Stimulated activated CD4-positive, alpha-beta T cell treated with anti-CD3 and anti-CD28 coated beads, Interleukin-4, amount 100 ng/mL, for 24 hours (primary cell): ENCODE measurements around the gene SMAD2.
"Not testable (repeated sequence)": the region's sequence is repeated elsewhere in the genome, so short reads cannot be mapped to it uniquely, and the experiment has no call there.

Source experiments
- DNase-seq: peaks from one replicate; pipeline ENCODE4 v3.0.0-alpha.2; 2020

SMAD2 gene

DNA sequence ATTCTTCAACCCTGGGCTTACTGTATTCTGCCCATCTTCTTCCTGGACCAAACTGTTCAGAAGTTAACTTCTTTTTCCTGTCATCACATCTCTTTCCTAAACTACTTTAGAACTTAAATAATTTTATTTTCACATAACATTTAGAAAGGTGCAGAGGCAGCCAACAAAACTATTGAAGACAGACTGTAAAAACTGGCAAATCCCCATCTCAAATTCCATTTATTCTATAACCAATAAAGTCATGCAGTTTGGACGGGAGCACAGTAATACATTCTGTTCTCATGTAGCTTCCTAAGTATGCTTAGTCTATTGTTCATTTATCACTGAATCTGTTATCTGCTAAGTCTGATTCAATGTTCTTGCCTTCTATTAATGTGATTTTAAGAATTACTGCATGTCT, 99.1 kb downstream of the SMAD2 start:
- DNase-seq = no peak

DNA sequence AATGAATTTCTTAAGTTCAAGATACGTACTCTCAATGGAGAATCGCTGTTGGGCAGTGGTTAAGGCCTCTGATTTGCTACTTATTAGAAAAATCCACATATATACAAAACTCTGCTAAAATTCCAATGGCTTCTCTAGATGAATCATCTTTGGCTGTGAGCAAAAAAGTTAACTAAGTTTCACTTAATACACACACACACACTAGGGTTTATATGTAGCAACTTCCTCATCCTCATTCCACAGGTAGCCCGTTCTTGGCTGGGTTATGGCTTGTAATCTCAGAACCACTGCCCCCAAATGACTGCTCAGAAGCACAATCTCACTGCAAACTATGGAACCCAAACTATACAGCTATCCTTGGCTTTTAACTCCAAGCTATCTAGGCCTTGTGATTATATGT, 99.7 kb downstream of the SMAD2 start:
- no peak for DNase-seq

DNA sequence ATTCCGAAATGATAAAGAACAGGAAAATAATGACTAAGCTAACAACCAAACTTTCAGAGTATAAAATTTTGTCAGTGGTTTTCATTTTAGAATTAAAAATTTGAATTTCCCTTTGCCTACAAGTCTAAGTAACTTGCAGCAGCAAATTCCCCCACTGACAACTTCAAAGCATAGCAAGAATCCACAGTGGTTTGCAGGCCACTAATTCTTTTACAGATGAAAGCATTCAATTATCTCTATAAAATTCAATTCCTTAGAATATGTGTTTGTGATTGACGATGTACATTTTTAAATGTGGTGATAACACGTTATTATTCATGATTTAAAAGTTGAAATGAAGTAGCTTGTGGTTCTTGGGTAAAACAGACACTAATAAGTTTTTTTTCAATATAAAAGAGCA, 100.6 kb downstream of the SMAD2 start:
- no peak for DNase-seq

DNA sequence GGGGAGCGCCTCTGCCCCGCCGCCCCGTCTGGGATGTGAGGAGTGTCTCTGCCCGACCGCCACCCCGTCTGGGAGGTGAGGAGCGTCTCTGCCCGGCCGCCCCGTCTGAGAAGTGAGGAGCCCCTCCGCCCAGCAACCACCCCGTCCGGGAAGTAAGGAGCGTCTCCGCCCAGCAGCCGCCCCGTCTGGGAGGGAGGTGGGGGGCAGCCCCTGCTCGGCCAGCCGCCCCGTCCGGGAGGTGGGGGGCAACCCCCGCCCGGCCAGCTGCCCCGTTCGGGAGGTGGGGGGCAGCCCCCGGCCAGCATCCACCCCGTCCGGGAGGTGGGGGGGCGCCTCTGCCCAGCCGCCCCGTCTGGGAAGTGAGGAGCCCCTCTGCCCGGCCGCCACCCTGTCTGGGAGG, 102.4 kb downstream of the SMAD2 start:
- DNase-seq = not testable (repeated sequence)

DNA sequence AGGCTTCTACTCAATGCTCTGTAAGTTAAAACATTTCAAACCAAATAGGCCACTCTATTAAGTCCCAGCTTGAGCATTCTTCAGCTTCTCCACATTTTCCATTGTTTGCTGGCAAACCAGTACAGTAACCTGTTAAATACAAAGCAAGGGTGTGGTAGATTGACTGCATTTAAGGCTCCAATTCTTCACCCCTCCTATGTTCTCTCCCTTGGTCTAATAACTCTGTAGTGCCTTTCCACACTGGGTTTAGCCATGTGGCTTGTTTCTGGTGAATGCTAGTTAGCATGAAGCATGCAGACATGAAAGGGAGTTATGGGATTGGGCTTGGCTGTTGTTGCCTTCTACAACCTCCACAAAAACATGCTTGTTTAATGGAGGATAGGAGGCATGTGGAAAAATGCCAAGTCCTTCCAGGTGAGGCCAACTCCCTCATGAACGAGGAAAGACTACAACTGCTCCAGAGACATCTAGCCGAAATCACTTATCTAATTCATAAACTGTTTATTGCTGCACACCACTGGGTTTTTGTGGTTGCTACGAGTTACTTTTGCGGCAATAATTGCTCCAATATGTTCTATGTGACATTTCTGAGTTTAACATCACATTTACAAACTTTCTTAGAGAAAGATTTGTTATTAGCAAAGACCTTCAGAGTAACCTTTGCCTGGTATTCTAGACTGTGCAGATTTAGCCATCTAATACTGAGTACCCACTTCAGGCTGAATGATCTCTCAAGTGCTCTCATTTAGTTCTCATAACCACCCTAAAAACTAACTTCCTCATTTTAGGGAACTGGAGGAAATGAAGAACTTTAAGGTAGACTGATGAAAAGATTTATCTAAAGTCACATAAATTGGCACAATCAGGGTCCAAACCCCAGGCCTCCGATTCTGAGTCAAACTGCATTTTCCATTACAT, 104.0 kb downstream of the SMAD2 start:
- no peak for DNase-seq

DNA sequence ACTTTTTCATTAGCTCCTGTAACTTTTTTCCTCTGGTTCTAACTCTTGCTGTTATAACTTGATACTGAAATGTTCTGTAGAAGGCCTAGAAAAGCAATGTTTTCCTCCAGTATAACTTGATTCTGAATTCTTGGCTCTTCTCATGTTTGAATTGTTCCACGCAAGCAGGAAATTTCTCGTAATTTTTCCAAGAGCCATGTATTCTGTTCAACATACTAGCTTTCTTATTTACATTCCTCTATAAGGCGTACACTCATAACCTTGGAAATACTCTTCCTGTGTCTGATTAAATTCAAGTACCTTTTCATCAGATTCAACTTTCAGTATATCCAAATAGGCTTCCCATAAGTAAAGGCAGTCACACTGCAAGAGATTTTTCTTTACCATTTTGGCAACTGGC, 109.1 kb downstream of the SMAD2 start:
- DNase-seq = no peak

DNA sequence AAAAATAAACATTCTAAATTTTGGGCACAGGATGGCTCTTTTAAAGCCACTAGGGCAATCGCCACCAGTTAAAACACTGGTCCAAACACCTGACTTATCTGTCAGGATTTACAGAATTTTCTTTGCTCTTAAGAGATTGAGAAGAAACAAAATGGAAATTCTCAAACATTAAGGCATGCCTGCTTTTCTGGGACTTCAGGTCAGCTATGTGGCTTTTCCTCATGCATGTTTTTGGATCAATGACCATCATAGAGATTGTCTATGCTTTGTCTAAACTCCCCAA, 112.7 kb downstream of the SMAD2 start:
- DNase-seq = no peak

DNA sequence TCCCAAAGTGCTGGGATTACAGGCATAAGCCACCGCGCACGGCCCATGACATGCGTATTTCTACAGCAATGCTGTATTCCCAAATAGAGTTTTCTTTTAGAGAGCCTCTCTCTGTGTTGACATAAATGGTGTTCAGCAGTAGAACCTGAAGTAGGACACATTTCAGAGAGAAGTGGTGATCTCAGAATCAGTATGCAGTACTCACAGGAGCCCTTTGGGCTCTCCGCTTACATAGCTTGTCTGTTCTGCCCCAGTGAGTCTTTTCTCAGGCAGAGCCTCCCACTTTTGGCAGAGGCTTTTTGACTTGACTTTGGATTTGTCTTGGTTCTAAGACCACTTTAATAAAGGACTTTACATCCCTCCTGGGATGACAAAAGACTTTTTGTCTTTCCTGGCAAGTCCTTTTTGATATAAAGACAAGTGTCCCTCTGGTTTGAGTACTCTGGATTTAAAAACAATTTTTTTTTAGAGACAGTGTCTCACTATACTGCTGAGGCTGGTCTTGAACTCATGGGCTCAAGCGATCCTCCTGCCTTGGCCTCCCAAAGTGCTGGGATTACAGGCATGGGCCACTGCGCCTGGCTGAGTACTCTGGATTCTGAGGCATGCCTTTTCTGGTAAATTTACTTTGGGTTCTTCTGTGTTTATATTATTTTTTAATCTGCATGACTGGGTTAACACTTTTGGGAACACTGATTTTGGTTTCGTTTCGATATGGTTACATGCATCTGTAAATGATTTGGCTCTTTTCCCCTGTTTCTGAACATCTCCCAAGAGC, 113.3 kb downstream of the SMAD2 start:
- no peak for DNase-seq

DNA sequence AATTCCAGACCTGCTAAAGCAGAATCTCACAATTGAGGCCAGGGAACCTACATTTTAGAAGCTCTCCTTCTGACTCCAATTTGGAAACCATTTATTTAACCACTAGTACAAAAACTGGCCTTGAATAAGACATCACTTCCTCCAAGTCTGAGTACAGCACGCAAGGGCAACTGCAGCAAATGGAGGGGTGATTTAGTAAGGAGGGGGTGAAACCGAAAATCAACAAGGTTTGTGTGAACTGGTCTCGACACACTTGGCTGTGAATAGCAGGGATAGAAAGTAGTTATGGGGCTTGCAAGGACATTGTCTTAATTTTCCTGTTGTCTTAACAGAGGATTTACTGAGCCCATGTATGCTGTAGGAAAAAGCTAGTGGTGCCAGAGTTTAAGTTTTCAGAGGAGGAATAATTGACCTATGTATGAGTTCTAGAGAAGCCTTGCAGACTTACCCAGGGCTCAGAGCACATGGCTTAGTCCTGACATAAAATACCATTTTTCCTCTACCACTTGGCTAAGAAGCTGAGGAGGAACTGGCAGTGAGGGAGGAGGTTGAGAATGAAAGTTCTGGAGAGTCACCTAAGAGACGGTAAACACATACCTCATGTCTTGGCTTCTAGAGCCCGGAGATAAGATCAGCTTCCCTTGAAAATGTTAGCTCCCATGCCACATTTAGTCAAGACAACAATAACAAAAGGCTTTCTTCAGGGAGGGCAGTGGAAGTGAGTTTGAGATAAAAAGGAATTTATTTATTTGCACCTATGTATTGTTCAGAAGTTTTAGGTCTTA, 114.8 kb downstream of the SMAD2 start:
- no peak for DNase-seq

DNA sequence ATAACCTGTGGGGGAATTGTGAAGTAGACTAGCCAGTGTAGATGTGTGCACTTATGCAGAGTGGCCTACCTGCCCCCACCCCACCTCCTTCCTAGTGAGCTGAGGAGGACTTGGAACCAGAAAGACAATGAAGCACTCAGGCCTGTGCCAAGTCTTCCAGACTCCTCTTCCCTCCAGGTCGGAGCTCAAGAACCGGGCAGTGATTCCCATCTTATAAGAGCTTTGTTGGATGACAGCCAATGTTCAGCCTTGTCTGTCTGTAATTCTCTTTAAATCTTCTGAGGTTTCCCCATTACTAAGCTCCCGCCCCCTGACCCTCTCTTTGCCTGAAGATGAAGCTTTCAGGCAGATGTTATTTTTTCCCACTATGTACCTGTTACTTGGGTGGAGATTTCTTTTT, 121.0 kb downstream of the SMAD2 start:
- DNase-seq = no peak

DNA sequence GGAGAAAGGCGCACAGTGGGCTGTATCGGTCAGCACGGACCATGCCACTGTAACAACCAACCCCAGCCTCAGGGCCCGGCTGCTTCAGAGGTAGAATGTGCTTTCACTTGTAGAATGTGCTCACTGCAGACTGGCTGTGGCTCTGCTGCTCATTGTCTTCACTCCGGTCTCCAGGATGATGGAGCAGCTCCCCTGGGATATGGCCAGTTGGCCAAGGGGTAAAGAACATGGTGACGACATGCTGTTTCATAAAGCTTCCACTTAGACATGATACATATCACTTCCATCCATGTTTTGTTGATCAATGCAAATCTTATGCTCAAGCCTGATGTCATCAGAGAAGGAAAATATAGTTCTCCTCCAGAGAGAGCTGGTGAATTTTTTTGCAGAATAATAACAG, 127.7 kb downstream of the SMAD2 start:
- no peak for DNase-seq

DNA sequence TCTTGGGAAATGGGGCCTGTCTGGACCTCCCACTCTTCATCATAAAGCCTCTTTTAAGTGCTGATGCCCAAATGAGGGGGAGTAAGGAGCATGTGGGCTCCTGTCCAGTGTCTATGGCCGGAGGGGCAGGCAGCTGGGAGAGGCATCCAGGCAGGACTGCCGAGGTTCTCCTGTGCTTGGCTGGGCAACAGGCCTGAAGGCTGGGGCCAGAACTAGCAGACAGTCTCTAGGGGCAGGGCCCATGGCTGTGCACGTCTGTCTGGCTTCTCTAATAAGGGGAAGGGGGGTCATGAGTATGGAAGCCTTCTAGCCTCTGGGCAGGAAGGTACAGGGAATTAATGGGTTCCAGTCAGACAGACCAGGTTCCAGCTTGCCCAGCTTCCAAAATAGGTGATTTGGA, 128.6 kb downstream of the SMAD2 start:
- no peak for DNase-seq

DNA sequence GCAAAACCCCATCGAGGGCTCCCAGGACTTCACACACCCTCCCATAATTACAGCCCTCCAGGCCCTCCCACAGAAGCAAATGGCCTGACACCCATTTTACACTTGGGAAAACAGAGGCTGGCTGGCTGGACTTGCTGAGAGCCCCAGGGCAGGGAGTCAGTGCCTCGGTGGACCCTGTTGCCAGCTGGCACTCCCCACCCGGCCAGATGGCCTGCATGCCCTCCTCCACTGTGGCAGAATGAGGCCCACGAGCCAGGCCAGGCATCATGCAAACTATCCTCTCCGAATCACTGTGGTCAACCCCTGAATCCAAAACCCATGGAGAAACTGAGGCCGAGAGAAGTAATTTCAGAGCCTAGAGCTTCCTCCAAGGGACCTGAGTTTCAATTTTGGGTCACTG, 129.7 kb downstream of the SMAD2 start:
- DNase-seq = no peak

DNA sequence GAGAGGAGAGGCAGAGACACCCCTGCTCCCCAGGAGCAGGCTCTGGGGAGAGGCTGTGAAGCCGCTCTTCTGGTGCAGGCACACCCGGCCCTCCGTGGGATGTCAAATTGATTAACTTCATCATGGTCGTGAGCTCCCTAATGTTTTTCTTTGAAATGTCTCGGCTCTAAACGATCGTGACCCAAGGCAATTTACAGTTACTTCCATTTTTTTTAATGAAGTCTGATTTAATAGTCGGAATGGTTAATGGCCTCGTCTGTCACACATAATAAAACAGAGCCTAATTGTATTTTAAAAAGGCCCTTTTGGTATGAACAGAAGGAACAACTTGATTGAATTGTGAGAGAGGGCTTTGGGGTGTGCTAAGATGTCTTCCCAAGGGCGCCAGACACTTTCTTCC, 130.2 kb downstream of the SMAD2 start:
- DNase-seq = no peak

DNA sequence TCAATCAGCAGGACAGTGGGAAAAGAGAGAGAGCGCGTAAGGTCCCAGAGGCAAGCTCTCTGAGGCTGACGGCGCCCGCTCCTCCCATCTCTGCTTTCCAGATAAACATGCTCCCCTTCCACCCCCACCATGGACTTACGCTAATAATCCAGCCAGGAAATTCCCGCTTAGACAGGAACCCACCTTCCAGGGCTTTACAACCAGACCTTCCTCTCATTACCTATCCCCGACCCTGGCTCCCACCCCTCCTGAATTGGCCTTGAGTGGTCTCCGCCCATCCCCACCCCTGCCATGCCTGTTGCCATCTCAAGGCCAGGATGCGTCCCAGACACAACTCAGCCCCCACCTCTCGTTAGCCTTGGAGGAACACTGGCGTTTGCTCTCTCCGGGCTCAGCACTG, 131.1 kb downstream of the SMAD2 start:
- no peak for DNase-seq

DNA sequence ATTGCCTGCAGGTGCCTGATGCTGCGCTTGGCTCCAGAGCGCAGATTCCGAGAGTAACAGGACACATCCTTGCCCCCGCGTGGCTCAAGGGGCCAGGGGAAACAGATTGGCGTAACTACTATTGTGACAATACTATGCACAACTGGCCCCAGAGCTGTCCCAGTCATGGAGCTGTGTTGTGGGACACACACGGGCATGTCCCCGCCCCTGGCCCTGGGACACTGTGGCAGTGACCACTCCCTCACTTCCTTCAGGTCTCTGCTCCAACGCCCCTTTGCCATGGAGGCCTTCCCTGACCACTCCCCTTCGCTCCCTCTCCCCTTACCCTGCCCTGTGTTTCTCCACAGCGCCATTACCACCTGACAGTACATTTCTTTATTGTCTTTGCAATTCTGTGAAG, 132.1 kb downstream of the SMAD2 start:
- no peak for DNase-seq

DNA sequence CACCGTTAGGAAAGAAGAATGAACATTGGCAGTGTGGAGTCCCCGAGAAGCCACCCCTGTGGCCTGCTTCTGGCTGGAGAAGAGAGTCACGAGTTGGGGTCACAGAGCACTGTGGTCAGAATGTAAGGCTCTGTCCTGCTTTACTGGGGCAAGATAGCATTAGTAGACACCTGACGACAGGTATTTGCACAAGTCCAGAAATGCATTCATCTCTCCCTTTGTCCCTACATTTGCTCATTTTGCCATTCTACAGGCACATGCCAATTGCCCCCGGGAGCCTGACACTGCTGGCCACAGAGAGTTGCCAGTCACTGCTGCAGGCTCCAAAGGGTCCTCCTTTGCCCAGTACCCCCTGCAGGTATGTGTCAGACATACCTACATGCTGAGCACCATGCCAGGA, 133.3 kb downstream of the SMAD2 start:
- DNase-seq = no peak

DNA sequence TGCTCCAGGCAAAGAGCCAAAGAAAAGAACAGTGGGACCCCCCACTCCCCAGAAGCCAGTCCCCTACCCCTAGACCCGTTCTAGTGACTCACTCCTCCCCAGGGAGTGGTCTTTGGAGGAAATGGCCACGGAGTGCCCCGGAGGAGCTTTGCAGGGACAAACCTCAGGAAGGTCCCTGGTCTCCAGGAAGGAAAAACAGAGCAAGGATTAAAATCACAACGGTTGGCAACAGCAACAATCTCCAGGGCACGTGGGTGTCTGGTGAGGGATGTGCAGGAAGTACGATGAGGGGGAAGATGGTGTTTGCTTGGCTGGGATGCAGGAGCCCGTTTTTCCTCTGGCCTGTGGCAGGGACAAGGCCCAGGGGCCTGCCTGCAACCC, 135.0 kb downstream of the SMAD2 start:
- no peak for DNase-seq

DNA sequence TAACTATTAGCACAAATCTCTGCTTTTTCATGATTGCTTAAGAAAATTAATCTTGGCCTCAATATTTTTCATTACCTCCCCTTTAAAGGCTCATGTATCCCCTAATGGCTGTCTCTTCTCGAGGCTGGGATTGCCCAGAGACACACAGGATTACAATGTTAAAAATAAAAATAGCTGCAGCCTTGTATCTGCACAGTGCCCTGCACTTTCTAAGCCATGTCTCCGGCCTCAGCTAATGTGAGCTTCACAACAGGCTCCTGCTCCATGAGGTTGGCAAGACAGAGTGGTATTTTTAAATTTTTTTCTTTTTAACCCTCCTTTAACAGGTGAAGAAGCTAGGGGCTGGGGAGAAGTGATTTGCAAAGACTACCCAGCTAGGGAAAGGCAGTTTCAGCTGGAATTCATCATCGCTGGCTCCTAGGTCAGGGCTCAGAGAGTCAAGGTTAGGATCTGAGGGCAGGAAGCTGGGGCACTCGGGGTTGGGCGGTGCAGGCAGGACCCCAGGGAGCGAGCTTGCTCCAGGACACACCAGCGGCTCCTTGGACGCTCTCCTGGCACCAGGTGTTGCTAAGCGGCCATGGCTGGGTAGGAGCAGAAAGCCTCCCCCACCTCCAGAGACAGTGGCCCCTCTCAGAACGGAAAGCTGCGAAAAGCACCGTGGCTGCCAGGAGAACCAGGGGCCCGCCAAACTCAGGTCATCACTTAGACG, 135.6 kb downstream of the SMAD2 start:
- DNase-seq = no peak

DNA sequence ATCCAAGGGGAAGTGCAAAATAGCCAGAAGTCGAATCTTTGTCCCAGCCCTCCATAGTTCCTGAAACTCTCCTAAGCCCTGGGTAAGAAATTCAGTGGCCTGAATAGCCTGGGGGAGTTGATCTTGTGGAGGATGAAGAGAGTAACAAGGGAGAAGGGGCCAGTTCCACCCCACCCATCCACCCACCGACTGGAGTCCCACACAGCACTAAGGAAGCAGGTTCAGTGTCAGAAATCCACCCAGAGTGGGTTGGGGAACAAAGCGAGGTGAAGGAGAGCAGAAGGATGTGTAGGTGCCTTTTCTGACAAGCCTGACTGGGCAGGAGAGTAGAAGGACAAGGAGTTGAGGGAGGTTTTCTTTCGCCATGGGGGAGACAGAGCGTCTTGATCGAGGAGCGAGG, 136.8 kb downstream of the SMAD2 start:
- DNase-seq = no peak

DNA sequence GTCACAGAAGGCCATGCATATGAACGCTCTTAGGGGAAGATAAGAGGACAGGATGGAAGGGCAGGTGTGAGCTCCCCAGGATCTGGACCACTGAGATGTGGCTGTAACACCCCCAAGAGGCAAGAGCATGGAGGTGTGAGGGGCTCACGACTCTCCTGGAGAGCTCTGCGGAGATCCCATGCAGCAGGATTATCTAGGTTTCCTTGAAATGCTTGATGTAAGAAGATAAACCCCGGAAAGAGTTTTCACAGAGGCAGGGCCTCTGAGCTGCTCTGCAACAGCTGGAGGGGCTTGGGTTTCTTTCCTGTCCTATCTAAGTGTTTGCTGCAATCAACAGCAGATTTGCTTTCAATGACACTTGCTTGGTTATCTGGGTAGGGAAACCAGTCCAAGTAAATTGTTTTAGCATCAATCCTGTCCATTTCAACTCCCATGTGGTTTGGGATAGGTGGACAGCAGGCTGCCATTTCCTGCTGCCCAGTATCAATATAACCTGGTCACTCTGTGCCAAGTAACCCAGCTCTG, 138.9 kb downstream of the SMAD2 start:
- no peak for DNase-seq

DNA sequence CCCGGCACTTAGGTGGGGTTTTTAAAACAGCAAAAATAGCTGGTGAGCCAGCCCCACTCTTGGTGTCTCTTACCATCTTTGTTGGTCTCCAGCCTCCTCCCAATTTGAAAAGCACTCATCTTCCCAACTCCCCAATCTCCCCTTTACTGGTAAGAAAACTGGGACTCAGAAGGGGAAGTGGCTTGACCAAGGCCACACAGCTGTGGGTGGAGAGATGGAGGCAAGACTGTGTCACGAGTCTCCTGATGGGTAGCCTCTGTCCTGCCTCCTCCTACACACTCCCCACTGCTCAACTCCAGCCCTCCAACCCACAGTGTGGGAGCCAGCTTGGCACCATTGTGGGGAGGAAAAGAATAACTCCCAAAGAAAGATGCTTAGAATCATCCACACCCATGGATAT, 140.4 kb downstream of the SMAD2 start:
- no peak for DNase-seq

DNA sequence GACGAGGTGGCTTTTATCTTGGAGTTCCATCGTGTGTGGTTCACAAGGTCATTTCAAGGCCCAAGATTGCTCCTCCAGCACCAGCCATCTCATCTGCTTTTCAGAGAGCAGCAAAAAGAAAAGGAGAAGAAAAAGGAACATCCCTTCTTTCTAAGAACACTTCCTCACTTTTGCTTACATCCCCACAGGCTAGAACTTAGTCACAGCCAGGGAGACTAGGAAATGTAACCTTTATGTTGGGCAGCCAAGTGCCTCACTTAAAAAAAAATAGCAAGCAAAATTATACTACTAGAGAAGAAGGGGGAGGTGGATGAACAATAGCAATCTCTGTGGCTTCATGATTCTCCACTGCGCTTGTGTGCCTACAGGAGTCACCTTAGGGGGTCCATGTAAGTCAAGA, 141.8 kb downstream of the SMAD2 start:
- no peak for DNase-seq
